HG03066 (cell line): ENCODE results near the gene TP53AIP1.

Source experiments
- ATAC-seq: cut with Tn5 transposase; IDR thresholded peaks from one replicate; pipeline ENCODE4 v1.9.1; 2021; ENCODE audit warnings: low read depth; ENCODE audit not compliant: unreplicated experiment

TP53AIP1 gene

GRCh38 chr11:128946648-128947047 lies 4.0 kb upstream of the TP53AIP1 start:
- no peak for ATAC-seq

- no peak for ATAC-seq
Measured at GRCh38 chr11:128943428-128943976, 831 bp upstream of the TP53AIP1 start.

GRCh38 chr11:128942272-128942612 lies 429 bp downstream of the TP53AIP1 start:
- no peak for ATAC-seq

GRCh38 chr11:128941573-128942271 lies 949 bp downstream of the TP53AIP1 start:
- ATAC-seq = no peak

GRCh38 chr11:128941110-128941509 lies 1.6 kb downstream of the TP53AIP1 start:
- ATAC-seq = no peak

- ATAC-seq = no peak
Measured at GRCh38 chr11:128940603-128941002, 2.1 kb downstream of the TP53AIP1 start.

GRCh38 chr11:128940156-128940555 lies 2.5 kb downstream of the TP53AIP1 start:
- no peak for ATAC-seq

GRCh38 chr11:128939591-128939990 lies 3.1 kb downstream of the TP53AIP1 start:
- no peak for ATAC-seq

- no peak for ATAC-seq
Measured at GRCh38 chr11:128938156-128938885, 4.3 kb downstream of the TP53AIP1 start.

- ATAC-seq = no peak
Measured at GRCh38 chr11:128937480-128937879, 5.2 kb downstream of the TP53AIP1 start.

- no peak for ATAC-seq
Measured at GRCh38 chr11:128936606-128937251, 5.9 kb downstream of the TP53AIP1 start.

- no peak for ATAC-seq
Measured at GRCh38 chr11:128934926-128935325, 7.7 kb downstream of the TP53AIP1 start.

- no peak for ATAC-seq
Measured at GRCh38 chr11:128934351-128934750, 8.3 kb downstream of the TP53AIP1 start.

GRCh38 chr11:128933481-128934178 lies 9.0 kb downstream of the TP53AIP1 start:
- ATAC-seq = no peak

- no peak for ATAC-seq
Measured at GRCh38 chr11:128931668-128932067, 11.0 kb downstream of the TP53AIP1 start.

GRCh38 chr11:128931066-128931465 lies 11.6 kb downstream of the TP53AIP1 start:
- ATAC-seq = no peak

- ATAC-seq = no peak
Measured at GRCh38 chr11:128929991-128930390, 12.7 kb downstream of the TP53AIP1 start.

GRCh38 chr11:128929468-128929867 lies 13.2 kb downstream of the TP53AIP1 start:
- ATAC-seq = no peak

GRCh38 chr11:128928400-128928799 lies 14.3 kb downstream of the TP53AIP1 start:
- peak; percentile 97 for ATAC-seq

- no peak for ATAC-seq
Measured at GRCh38 chr11:128927683-128928336, 14.9 kb downstream of the TP53AIP1 start.
